T-helper 1 cell treated with Interleukin-12 subunit alpha and Interleukin-12 subunit beta and Interleukin-4 antibody, amounts not matched to agents 30 ng/mL and 1 ng/mL, for 36 hours (primary cell): Measurements from ENCODE around the gene SPRYD3. TPM values are rescaled to one million over a fixed set of nuclear protein-coding genes. Genes with fewer than 3 reads are reported as not detected.
"Not testable (repeated sequence)": the region's sequence is repeated elsewhere in the genome, so short reads cannot be mapped to it uniquely, and the experiment has no call there.

ENCODE experiments used
- intact Hi-C: fragments of 100-400 bp; cut with micrococcal nuclease; formaldehyde crosslinking; loops from one replicate; pipeline ENCODE4 v1.15.1; 2024
- total RNA-seq: library from RNA; stranded (reverse); gene quantifications from 2 replicates; pipeline ENCODE4 v1.2.3, GENCODE V29; 2022

SPRYD3 gene
- total RNA-seq: 33.9 and 35.7 TPM in 2 replicates

GRCh38 chr12:53079226-53080117 is at the start of gene SPRYD3:
Gene SPRYD3 (minus strand): TSS chr12:53079390. CDS start chr12:53079333, 57 bp downstream.
- intact Hi-C loops: loop anchor here (1.0 to 5.0 kb wide), 8 partner anchors 13 to 547 kb away; partner anchors contain the start of genes AAAS, ATF7, CSAD and PRR13

GRCh38 chr12:53127169-53127568 is 48.0 kb upstream of the SPRYD3 start:
- intact Hi-C loops: no loop called here

DNA sequence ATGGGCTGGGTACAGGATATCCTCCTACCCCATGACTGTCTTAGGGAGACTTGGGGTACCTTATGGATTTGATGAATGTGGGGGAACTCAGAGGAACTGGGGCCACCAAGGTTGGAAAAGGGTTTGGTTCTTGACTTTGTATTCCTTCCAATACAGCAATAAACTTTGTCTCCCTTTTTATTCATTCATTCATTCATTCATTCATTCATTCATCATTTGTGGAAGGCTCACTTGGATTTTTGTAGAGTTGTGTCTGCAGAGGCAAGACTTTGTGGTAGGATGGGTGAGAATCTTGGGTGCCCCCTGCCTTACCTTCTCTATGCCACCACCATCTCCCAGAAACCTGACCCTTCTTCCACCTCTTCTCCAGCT is 45.1 kb upstream of the SPRYD3 start:
- intact Hi-C loops: no loop called here

DNA sequence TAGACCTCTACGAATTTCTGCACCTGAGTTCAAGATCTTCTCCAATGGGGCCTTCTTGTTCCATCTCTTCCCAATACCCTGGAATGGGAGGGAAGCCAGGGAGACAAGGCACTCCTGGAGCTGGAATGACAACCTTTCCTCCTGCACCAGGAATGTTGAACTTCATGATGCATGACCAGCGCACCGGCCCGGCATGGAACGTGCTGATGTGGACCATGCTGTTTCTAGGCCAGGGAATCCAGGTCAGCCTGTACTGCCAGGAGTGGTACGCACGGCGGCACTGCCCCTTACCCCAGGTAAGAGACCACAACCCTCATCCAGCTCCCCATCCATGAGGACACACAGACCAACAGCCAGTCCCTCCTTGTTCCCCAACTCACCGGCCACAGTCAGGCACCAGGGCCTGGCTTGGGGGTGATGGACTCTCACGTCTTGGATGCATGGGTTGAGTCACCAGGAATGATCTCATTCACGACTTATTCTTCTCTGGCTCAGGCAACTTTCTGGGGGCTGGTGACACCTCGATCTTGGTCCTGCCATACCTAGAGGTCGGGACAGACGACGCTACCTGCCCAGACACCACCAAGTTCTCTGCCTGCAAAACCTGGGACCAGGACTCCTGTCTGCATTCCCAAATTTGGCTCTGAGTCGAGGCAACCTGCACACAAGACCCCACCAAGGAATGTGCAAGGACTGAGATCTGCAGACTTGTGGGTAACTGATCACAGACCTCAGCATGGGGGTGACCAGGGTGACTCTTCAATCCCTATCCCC is 44.6 kb upstream of the SPRYD3 start:
- intact Hi-C loops: no loop called here

DNA sequence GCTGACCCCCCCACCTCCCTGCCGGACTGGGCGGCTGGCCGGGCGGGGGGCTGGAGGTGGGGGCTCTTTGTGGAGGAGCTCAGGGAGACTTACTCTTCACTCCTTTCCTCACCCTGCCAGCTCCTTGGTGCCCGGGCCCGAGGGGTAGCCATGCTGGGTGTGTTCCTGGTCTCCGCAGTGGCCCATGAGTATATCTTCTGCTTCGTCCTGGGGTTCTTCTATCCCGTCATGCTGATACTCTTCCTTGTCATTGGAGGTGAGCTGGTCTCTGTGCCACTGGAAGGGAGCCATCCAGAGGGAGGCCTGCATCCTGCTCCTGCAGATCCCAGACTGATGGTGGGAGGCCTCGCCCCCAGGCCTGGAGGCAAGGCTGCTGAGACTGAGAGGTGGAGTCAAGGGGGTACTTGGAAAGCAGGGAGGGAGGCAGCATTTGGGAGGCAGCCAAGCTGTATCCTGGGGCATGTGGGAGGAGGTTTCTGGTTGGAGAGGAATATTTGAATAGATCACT is 43.8 kb upstream of the SPRYD3 start:
- intact Hi-C loops: no loop called here

- intact Hi-C loops: no loop called here
These were observed 41.7 kb upstream of the SPRYD3 start for GRCh38 chr12:53120685-53121525.

DNA sequence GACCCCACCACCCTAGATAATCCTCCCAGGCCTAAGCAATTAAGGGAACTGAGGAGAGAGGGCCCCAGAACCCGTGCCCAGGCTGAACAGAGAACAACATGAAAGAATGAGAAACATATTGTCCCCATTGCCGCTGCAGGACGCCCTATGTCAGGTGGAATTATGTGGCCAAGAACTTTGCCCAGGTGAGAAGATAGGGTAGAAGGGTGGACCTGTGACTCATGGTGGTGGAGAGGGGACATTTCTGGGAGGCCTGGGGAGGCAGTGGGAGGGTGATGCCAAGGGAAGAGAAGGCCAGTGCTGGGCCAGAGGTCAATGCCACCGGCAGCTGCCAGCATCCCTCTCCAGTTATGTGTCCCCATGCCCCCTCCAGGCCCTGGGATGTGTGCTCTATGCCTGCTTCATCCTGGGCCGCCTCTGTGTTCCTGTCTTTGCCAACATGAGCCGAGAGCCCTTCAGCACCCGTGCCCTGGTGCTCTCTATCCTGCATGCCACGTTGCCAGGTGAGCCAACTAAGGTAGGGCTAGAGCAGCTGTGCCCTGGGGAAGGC is 39.6 kb upstream of the SPRYD3 start:
- intact Hi-C loops: no loop called here

DNA sequence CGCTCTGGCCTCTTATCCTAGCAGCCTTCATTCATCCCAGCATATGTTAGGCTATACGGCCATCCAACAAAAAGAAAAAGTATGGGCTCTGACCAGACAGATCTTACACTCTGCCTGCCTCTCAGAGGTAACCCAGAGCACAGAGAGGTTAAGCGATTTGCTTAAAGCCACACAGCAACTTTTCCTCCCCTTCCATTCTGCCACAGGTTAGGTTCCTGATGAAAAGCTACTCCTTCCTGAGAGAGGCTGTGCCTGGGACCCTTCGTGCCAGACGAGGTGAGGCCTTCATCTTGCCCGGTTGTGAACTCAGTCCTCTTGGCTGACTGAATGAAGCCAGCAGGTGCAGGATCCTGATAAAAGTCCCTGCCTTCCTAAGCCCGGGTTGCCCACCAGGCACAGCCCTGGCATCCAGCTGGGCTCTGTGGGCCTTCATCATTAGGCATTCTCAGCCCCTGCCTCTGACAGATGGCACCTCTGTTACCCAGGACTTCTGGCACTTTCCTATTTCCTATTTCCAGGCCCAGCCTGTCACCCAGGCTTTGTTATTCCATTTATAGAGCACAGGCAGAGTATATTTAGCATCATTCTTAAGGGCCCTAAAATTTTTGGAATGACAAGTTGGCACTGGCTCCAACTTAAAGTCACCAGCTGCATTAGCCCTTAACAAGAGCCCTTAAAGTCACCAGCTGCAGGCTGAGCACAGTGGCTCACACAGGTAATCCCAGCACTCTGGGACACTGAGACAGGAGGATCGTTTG is 36.9 kb upstream of the SPRYD3 start:
- intact Hi-C loops: no loop called here

DNA sequence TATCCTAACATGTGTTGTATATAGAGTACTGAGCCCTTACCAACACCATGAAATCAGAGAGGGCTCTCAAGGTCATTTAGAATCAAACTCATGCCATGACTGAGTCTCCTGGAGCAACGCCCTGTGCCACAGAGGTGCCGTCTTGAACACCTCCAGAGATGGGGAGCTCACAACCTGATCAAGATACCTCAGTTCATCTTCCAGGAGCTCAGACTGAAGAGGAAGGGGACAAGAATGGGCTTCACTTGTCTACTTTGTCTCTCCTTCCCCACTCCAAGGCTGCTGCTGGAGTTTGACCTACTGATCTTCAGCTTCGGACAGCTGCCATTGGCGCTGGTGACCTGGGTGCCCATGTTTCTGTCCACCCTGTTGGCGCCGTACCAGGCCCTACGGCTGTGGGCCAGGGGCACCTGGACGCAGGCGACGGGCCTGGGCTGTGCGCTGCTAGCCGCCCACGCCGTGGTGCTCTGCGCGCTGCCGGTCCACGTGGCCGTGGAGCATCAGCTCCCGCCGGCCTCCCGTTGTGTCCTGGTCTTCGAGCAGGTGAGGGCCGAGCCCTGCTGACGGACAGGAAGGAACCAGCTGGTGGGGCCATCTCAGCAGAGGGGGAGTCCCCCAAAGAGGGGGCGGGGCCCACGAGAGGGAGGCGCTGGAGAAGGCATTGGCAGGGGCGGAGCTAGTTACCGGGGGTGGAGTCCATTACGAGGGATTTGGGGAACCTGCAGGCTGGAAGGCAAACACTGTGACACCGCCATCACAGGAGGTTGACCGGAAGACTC is 36.1 kb upstream of the SPRYD3 start:
- intact Hi-C loops: no loop called here

DNA sequence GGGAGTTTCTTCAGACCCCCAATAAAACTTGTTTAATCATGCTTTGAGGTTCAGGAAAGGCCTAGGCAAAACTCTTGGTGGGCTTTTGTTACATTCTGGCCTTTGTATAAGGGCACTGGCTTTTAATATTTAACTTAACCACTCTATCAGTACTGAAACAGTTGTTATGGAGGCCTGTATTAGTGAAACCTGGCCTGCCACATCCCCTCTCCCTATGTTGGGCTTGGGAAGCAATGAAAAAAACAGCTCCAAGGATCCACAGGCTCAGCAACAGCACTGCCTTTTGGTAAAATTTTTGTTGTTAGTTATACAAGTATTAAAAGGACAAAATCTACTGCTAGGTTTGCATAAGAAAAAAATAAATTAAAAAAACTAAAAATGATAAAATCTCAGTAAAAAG is 34.8 kb upstream of the SPRYD3 start:
- intact Hi-C loops: no loop called here

DNA sequence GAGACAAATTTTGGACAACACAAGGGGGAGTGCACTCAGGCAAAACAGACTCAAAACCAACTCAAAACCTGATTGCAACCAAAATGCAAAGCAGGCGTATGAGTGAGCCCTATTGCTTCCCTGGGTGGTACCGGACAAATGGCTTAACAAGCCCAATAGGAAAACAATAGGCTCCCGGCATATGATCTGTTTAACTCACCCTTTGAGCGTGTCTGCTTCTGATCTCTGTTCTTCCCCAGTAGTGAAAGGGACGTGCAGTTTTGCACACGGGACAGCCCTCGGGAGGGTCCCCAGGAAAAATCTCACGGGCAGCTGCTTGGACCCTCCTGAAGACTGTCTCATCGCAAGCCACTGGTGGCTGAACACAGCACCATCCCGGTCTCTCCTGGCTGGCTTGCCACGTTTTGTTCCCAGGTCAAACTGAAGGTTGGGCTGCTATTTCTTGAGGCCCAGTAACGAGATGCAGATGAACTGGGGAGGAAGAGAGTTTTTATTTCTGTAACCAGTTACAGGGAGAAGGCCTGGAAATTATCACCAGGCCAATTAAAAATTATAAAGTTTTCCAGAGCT is 34.0 kb upstream of the SPRYD3 start:
- intact Hi-C loops: no loop called here

DNA sequence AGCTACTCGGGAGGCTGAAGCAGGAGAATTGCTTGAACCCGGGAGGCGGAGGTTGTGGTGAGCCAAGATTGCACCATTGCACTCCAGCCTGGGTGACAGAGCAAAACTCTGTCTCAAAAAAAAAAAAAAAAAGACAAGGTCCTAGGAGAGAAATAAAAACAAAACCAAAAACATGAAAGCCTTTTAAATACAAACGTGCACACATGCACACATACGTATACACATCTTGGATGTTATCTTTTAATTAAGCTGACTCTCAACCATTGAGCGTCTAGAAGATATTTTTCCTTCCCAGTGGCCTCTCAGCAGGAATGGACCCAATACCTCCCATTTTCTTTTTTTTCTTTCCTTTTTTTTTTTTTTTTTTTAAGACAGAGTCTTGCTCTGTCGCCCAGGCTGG is 33.2 kb upstream of the SPRYD3 start:
- intact Hi-C loops: not testable (repeated sequence)

- intact Hi-C loops: no loop called here
These were observed 27.9 kb upstream of the SPRYD3 start for GRCh38 chr12:53107122-53107521.

DNA sequence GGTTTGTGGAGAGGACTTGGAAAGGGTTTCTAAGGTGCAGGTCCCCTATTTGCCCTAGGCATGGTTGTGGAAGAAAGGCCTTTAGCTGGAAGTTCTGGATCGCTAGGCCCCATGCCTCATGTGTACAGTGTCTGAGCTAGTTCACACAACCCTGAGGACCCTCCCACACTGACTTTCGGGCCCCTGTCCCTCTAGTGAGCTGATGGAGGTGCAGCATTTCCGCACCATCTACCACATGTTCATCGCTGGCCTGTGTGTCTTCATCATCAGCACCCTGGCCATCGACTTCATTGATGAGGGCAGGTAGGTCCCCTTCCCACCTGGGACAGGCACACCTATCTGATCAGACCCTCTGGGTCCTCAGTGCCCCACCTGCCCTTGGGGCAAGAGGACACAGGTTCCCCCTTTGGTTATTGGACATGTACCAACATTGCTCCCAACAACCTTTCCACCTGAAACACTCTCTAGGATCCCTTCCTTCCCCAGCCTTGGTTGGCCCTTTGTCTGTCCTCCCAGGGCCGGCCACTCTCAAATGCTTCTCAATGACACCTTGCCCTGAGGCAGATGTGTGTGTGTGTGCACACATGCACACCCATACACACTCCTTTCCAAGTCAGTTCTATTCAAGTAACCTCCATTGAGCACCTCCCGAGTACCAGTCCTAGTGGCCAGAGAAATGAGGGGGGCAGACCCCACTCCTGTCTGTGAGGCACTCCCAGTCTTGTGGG is 26.7 kb upstream of the SPRYD3 start:
- intact Hi-C loops: no loop called here

- intact Hi-C loops: no loop called here
These were observed 26.1 kb upstream of the SPRYD3 start for GRCh38 chr12:53105256-53105655.

- intact Hi-C loops: no loop called here
These were observed 24.7 kb upstream of the SPRYD3 start for GRCh38 chr12:53103860-53104305.

DNA sequence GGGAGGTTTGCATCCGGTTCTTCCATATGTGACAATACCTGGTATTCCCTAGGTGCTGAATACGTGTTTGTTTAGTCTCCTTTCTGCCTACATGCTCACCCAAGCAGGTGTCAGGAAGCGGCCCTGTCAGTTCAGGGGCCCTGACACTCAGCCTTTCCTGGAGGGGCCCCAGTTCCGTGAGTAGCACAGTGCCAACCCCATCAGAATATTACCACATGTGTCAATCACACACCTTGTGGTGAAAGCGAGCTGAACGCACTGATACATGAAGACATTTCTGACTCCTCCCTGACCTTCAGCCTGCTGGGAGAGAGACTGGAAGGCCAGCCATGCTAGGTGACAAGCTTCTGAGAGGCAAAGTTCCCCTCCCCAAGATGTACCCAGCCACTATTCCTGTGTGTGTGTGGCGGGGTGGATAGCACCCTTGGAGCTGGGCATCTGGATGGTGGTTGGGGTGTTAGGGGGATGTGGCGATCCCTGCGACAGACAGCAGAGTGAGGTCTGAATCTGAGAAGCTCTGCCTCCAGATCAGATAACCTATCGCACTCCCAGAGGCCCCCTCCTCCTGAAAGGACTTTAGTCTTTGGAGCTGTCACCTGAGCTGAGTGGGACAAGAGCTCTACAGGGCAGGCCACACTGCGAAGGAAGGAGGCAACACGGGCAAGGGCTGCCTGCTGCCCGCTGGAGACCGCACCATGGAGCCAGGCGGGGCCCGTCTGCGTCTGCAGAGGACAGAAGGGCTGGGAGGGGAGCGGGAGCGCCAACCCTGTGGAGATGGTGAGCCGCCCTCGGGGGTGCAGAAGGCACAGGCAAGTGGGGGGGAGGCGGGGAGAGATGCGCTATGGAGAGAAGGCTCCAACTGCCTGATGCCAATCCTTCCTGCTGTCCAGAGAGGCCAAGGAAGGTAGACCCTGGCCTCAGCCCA is 24.0 kb upstream of the SPRYD3 start, which contains the start of gene SOAT2:
TSS of gene SOAT2 (plus strand) at position 604 of the 925 bp plus-strand sequence. CDS start at position 696, 92 bp downstream.
- intact Hi-C loops: no loop called here
